Middle frontal gyrus (tissue), 1 donor: ENCODE results near the gene TRAF1.

ENCODE experiments used
- DNase-seq: peaks from one replicate; pipeline ENCODE4 v3.0.0-alpha.2; 2015; ENCODE audit warnings: low spot score; ENCODE audit errors: extremely low spot score

TRAF1 gene

DNA sequence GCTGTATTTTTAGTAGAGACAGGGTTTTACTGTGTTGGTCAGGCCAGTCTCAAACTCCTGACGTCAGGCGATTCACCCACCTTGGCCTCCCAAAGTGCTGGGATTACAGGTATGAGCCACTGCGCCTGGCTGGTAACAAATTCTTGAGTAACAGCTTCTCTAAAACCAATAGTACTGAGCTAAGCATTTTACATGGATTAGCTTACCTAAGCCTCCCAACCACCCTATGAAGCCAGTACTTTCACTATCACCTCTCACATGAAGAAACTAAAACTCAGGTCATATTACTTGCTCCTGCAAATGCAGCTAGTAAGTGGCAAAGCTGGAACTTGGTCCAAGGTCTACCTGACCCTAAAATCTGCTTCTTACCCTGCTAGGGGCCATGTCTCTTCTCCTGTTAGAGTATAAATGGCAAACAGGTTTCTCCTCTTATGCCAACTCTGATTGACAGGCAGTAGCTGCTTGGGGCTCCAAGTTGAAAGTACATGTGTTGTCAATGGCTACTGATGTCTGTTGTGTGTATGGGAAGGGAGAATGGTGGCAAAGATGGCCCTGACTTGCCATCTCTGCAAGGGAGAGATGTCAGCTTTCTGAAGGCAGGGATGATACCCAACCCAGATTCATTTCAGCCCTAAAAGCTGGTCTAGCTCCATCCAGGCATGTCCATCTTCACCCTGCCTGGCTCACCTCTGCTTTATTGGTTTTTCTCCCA lies 53.6 kb downstream of the TRAF1 start:
- DNase-seq, result no peak

DNA sequence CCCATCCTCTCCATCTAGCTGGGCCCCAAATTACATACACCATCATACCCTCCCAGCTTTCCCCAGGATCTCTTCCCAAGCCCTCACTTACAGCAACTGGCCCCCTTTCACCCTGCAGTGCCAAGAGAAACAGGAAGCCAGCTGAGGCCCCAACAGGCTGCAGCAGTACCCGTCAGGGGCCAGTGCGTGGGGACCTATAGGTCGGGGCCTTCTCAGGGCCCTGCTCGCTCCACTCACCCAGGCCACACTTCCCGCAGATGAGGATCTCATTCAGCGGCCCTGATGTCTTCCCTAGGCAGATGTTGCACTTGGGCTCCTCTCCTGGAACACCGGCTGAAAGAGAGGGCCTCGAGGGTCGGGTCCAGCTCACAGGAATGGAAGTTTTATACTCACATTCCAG lies 56.4 kb downstream of the TRAF1 start:
- no peak for DNase-seq

DNA sequence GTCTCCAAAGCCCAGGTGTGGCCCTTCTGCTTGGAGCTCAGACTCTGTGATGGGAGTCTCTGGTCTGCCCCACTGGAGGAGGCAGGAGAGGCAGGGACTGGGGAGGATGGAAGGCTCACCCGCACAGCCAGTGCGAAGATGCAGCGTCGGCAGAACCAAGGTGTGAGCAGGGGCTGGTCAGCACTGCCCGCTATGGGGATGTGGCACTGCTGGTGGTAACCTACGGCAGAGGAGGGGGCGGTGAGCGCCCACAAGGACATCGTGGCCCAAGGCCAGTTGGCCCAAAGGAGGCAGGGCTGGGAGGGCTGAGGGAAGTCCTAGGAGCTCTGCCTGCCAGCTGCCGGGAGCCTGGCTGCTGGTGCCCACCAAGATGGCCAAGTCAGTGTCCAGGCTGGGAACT lies 56.9 kb downstream of the TRAF1 start:
- DNase-seq, result no peak

DNA sequence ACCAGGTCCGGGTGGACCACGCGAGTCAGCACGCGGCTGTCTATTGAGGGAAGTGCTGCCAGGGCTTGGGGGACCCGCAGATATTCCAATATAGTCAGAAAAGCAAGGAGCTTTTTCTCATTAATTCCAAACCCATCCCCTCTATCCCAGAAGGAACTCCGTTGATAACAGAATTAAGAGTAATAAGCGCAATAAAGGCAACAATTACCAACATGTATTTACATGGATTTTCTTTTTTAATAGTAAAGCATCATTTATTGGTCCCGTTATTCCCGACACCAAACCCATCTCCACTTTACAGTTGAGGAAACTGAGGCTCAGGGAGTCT lies 57.3 kb downstream of the TRAF1 start:
- DNase-seq, result no peak

DNA sequence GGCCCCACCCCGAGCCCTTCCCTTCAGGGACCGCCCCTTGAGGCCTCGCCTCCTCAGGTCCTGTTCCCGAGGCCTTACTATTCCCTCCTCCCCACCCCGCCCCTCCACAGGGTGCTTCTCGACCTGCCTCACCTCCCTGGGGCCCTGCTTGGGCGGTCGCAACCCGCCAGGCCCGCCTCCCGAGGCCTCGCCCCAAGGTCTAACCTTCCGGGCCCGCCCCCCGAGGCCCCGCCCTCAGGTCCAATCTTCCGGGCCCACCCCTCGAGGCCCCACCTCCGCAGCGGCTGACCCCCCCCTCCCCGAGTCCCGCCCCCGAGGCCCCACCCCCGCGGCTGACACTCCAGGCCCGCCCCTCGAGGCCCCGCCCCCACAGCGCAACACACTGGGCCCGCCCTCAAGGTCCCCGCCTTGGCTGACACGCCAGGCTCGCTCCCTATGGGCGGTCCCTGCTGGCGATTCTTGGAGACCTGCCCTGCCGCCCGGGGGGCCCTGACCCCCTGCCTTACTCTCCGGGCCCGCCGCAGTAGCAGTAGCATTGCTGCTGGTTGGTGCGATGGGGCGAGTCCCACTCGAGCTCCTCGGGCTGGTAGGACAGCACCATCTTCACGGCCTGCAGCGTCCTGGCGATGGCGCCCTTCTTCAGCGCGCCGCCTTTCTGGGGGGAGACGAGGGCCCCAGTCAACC lies 57.8 kb downstream of the TRAF1 start:
- peak; percentile 49 for DNase-seq

DNA sequence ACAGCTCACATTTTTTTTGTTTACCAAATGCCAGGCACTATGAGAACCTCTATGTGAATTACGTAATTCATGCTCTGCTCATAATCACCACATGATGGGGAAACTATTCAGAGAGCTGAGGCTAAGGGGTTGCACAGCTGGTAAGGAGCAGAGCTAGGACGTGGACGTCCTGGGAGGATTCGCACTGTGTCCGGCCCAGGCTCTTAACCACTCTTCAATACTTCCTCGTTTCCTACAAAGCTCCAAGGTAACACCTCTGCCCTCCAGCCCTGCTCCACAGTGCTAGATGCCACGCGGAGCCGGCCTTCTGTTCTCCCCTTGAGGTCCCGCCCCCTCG lies 58.3 kb downstream of the TRAF1 start:
- DNase-seq, result no peak

DNA sequence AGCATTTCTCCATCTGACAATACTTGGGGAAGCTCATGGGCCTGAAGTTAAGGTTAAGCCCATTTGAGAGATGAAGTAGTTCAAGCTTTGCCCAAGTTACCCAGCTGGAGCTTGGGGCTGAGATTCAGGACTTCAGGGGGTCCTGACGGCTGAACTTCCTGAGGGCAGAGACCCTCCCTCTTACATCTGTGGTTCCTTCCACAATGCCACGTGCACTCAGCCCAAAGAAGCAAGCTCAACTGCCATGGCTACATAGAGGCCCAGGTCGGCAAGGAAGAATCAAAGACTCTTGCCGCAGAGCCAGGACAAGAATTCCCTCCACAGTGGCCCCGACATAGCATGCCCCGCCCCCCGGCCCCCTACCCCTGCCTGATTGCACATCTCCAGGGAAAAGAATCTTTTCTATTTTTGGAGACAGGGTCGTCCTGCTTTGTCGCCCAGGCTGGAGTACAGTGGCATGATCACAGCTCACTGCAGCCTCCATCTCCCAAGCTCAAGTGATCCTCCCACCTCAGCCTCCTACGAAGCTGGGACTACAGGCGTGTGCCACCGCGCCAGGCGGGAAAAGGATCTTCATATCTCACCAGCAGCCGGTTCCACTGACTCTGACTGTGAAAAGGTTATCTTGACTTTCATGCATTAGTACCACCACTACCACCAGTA lies 58.8 kb downstream of the TRAF1 start:
- DNase-seq, result no peak

DNA sequence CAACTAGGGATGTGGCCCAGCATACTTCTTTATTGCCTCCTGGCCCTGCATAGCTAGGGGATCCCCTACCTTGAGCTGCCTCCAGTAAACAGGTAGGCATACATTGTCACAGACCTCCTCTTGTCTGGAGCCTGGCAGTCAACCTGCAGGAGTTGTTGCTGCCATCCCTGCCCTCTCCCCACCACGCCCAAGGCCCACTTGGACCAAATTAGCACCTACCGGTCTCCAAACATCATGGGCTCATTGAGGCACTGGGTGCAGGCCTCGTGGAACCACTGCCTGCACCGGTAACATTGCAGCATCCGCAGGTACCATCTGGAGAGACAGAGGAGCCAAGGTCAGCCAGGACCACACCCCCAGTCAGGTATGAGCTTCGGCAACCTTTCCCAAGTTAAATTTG lies 59.9 kb downstream of the TRAF1 start:
- no peak for DNase-seq

DNA sequence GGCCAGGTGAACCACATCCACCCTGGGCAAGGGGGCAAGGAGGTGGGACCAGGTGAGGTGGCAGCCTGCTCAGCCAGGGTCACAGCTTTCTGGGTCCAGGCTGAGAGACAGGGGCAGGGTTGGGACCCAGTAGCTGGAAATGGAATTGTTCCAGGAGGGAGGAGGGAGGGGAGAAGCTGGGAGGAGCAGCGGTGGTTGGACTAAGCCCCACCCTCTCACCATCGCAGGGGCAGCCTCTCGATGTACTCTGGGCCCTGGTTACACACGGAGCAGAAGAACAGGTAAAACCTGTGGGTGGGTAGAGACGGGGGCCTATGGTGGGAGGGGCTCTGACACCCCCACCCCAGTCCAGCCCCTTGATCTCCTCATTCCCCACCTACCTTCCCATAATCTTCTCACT lies 60.8 kb downstream of the TRAF1 start:
- DNase-seq, result no peak

DNA sequence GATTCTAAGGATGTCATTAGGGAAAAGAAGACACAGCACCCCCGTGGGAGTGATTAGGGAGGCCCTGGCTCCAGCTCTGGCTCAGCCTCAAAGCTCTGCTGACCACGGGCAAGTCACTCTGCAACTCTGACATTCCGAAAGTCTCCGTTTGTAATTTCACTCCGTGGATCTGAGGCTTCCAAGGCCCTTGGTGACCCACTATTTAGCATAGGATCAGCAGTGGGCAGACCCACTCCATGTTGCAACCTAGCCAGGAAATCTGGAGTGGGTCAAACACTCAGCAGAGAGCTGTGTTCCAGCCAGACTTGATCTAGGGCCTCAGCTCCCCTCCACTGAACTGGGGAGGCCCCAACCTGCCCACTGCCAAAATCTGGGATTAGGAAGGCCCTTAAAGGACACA lies 61.4 kb downstream of the TRAF1 start:
- DNase-seq, result no peak

DNA sequence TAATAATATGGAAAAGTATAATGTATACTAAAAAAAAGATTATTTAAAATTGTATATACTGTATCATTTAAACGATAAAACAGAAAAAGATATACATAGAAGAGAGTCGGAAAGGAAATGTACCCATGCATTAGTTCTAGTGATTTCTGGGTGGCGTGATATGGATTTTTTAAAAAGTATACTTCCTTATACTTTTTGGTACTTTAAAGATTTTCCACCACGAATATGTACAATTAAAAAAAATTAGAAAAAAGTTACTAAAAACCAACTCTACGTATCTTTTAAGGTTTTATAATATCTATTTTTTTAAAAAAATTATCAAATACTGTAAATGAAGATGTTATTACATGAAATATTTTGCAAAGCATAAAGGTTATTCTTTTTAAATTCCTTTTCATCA lies 61.9 kb downstream of the TRAF1 start:
- no peak for DNase-seq

DNA sequence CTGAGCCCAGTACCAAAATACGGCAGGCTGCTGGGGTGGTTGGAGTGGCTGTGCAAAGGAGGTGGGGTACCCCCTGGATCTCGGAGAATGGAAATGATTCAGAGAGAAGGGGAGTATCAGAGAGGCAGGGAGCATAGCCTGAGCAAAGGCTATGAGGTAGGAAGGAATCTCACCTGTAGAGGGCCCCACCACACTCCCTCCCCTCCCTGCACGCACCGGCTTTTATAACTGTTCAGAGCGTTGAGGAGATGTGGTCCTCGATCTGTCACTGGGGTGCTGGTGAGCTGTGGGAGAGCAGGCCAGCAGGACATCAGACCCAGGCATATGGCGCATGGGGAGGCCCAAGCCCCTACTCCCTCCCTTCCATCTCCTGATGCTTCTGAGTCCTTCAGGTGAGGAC lies 62.8 kb downstream of the TRAF1 start:
- DNase-seq, result no peak

DNA sequence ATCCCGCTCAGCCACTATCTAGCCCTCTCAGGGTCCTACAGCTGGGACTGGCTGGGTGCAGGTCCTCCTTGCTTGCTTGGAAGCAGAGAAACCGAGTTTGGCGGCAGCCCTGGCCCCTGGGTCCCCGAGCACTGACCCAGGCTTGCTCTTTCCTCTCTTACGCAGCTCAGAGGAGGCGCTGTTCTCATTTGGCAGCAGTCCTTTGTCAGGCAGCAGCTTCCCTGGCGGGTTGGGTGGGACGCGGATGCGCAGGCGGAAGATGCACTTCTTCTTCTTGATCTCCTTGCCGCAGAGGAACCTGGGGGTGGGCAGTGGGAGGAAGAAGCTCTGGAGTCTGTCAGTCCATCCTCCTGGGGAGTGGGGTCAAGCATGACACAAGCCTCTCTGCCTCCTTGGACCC lies 64.1 kb downstream of the TRAF1 start:
- DNase-seq, result no peak

DNA sequence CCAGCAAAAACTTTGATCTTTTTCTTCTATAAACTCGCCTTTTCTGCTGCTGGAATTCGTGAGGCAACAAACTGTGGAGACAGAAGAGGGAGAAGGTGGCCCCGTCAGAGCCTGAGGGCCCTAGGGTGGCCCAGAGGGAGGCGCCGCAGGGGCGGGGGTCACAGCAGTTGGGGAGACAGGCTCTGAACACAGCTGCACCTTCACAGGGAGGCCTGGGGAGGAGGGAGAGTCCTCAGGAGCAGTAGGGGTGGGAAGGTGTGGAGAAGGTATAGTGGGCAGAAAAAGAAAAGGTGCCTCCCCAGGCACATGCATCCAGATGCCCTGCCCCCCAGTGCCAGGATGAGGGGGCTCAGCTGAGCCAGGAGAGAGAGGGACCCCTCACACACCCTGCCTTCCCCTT lies 64.7 kb downstream of the TRAF1 start:
- no peak for DNase-seq

DNA sequence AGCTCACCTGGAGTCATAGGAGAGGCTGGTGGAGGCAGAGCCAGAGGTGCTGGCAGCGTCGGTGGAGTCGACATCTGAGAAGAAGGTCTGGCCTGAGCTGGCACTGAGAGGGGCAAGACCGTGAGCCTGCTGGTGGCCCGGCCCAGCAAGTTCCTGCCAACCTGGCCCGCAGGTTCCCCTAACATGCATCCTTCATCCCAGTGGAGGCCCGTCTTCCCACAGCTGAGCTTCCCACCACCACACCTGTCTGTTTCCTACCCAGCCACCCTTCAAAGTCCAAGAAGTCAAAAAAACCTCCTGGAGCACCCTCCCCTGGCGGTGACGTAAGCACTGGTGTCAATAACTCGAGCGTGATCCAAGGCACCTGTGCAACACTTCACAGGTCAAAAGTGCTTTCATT lies 66.5 kb downstream of the TRAF1 start:
- no peak for DNase-seq

DNA sequence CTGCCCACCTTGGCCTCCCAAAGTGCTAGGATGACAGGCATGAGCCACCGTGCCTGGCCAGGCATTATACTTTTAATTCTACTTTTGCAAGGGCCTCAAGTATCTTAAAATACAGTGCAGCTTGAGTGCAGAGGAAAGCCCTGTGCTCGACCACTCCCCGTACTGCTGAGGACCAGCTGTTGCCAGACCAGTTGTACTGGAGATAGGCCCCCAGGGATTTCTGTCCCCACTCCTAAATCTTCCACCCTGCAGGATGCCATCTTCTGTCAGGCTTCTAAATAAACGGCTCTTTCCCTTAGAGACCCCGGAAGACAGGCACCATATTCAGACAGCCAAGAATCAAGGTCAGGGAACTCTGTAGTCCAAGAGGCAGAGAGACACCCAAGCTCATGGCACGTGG lies 67.2 kb downstream of the TRAF1 start:
- no peak for DNase-seq

DNA sequence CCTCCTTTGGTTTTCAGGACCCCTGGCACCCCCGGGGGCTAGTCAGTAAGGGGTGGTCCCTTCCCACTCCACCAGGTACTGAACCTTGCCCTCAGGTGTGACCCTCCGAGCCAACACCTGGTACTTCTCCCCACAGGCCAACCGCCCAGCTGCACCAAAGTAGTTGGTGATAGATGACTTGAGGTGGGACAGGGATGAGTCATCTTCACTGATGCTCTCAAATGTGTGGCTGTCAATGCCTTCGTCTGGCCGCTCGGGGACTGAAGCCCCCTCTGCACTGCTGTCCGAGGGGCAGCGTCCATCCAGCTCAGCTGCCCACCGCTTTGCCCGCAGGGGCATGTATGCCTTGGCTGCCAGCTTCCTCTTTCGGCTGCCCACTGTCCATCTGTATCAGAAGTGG lies 68.7 kb downstream of the TRAF1 start:
- no peak for DNase-seq

DNA sequence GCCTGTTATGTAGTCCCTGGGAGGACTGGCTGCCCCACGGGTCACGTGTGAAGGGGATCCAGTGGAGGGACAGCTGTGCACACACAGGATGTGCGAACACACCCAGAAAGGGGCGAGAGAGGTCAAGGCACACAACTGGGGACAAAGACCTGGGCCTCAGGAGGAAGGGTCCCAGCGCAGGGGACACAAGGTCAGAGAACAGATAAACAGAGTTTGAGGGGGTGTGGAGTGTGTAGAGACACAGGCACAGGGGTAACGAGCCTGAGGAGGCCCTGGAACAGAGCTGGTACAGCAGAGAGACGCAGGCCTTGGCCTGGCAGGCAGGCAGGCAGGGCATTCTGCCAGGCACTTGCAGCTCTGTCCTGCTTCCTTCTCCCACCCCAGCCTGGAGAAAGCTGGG lies 69.1 kb downstream of the TRAF1 start:
- no peak for DNase-seq

DNA sequence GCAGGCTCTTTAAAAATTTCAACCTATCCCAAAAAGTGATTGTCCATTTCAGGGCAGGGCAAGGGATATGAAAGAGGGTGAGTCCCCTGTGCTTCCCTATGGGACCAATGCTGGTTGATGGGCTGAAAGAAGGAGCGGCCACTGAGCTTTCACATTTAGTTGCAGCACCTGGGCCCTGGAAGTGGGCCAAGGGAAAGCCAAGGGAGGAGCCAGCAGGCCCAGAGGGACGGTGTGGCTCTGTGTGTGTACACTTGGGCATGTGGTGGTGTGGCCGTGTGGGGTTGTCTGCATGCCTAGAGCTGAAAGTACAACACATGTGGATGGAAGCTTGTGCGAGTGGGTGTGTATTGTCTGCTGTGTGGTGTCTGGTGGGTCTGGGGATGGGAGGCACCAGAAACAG lies 69.9 kb downstream of the TRAF1 start:
- DNase-seq, result no peak

DNA sequence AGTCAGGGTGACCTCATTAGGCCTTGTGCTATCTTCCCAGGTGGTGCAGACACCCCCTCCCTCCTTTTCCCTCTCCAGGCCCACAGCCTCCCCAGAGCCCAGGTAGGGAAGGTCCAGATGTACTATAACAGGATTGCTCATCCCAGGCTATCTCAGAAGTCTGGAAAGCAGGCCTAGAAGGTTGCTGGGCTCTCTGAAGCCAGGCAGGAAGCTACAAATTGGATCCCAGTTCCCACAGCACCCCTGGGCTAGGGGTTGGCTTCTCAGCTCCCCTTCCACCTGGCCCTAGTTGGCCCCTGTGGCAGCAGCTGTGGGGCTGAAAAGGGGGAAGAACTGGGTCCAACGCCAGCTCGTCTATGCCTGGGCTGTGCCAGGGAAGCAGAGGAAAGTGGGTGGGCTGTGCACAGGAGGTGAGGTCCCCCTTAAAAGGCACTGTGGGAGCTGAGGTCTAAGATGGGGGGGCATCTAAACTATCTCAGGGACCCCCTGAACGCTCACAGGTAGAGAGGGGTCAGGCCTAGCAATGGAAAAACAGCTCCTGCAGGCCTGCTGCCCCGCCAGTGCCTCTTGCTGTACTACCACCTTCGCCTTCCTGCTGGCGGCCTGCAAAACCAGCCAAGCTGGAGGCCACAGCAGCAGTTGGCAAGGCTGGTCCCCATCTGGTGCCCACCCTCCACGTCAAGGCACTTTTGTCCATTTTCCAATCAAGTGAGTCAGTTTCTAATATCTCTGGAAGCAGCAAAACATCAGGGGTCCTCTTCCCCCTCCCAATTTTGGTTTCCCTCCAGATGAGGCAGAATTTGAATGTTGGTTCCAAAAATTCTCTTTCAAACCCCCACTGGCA lies 70.5 kb downstream of the TRAF1 start:
- DNase-seq, result no peak

DNA sequence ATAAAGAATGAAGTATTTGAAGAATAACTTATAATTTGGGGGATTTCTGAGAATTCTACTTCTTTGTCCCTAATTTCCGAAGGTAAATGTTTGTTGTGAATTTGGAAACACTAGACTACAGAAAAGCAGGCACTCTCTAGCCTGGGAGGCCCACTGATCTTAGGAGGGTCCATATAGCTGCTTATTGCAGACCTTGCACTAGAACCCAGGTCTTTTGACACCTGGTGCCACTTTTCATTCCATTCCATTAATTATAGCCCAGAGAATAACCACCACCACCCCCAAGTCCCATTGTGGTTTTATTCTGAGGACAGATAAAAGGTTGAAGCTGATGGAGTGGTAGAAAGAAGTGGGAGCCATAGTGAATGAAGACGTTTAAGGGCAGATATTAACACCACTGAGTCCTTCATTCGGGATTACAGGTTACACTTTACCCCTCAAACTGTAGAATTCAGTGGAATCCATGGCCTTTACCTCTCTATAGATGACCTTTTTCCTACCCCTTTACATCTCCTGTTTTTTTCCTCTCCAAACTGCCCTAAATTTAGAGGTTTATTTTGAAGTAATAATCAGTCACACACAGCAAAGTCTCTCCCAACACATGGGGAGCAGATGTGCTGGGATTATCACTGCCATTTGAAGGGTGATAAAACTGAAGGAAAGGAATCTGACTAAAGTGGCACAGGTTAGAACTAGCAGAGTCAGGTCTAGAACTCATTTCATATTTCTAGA lies 71.8 kb downstream of the TRAF1 start:
- no peak for DNase-seq

DNA sequence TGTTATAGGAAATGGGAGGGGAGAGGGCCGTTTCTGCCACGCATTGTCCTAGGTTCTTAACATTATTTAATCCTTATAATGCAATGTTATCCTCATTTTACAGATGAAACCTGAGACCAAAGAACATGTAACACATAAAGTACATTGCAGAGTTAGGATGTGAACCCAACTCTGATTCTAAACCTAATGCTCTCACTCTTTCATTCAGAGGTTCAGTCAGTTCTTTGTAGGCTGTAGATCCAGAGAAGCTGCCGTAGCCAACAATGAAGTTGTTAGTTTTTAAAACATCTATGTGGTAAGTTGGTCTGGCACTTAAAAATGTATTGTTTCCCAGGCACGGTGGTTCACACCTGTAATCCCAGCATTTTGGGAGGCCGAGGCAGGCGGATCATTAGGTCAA lies 73.4 kb downstream of the TRAF1 start:
- DNase-seq, result no peak
